Activated naive CD4-positive, alpha-beta T cell treated with anti-CD3 and anti-CD28 coated beads, Interleukin-2, amount 10 ng/mL, durations not matched to agents 7 days and 5 days (primary cell): ENCODE results near the gene TSC1.

Experiments used
- CTCF ChIA-PET: fragments of 350-600 bp; sonication (Branson Sonifier 250); formaldehyde crosslinking; loops from one replicate; lab custom pipeline; 2021; ENCODE audit warnings: antibody characterized with exemption; lab: Charles Lee
- DNase-seq: peaks from one replicate; pipeline ENCODE4 v3.0.0-alpha.2; 2020
- H3K27ac Mint-ChIP-seq: one replicate; pipeline ENCODE4 v1.8.0; 2021; ENCODE audit warnings: mild to moderate bottlenecking, moderate library complexity, mixed read lengths
- H3K27me3 Mint-ChIP-seq: one replicate; pipeline ENCODE4 v1.8.0; 2021; ENCODE audit warnings: mild to moderate bottlenecking, mixed read lengths
- H3K36me3 Mint-ChIP-seq: one replicate; pipeline ENCODE4 v1.8.0; 2021; ENCODE audit warnings: mixed read lengths
- H3K4me1 Mint-ChIP-seq: one replicate; pipeline ENCODE4 v1.8.0; 2021; ENCODE audit warnings: mixed read lengths
- H3K4me3 Mint-ChIP-seq: one replicate; pipeline ENCODE4 v1.8.0; 2021; ENCODE audit warnings: mild to moderate bottlenecking, moderate library complexity, mixed read lengths
- H3K9me3 Mint-ChIP-seq: one replicate; pipeline ENCODE4 v1.8.0; 2021; ENCODE audit warnings: mixed read lengths

Gene TSC1

DNA sequence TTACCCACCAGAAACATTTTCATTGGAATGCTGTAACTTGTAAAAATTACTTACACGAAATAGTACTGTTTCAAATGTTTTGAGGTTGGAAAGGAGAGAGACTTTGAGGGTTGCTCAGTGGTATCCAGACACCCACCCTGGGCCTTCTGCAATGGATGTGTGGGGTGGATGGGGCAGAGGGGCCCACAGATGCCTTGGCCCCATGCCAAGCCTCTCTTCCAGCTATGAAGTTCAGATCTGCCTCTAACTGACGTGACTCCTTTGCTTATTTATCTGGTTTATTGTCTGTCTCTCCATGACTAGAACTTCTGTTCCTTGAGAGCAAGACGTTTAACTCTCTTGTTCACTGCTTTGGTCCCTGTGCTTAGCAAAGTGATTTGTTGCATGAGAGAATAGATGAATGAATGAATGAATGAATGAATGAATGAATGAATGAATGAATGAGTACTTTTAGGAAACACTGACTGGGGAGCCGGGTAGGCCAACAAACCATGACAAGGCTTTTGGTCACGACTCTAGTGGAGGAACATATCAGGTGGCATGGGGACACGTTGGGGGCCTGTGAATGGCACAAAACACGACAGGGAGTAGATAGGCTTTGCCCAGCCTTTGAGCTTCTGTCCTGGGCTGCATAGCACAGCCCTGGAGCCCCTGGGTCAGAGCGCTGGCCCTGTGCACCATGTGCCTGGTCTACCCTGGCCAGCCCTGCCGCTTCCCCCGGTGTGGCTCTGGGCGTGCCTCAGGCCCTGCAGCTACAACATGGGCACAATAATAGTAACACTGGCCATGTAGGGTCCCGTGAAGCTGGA is 98.1 kb downstream of the TSC1 start:
- H3K9me3 Mint-ChIP-seq: no peaks in the 10 kb centered on the region
- H3K27me3 Mint-ChIP-seq: peaks cover 15% of the 10 kb centered on the region
- H3K27ac Mint-ChIP-seq: no peak overlapping the region
- no peaks in the 10 kb centered on the region for H3K36me3 Mint-ChIP-seq
- CTCF ChIA-PET: interaction anchor here (0.9 kb wide), 1 partner anchor 56 kb away, joined by 3 read pairs; no protein-coding TSS in a partner anchor
- H3K4me3 Mint-ChIP-seq: no peak overlapping the region
- DNase-seq: no peak
- peaks cover 24% of the 10 kb centered on the region for H3K4me1 Mint-ChIP-seq

DNA sequence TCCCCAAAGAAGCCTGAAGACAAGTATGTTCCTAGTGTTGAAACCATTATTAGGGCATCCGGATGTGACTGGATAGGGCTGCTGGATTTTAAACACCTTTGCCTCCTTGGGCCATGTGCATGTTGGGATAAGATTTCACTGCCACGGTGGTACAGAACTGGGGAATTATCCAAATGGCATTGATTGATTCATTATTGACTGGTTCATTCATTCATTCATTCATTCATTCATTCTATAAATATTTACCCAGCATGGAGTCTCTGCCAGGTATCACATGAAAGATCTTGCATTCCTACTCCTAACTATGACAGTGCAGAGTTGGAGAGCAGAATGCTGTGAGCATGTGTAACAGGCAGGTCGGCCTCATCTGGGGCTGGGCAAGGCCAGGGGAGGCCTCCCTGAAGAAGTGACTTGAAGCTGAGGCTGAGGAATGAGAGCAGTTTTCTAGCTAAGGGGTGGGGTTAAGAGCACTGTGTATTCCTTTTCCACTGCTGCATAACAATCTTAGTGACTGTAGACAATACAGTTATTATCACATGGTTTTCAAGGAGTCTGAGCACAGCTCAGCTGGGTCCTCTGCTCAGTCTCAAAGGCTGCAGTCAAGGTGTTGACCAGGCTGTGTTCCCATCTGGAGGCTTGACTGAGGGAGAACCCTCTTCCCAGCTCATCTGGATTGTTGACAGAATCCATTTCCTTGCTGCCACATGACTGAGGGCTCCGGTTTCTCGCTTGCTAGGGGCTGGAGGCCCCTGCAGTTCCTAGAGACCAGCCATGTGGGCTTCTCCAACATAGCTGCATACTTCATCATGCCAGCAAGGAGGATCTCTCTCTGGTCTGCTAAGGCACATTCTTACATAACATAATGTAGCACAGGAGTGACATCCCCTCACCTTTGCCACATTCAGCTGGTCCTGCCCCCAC is 102.0 kb downstream of the TSC1 start:
- H3K27me3 Mint-ChIP-seq: peaks cover 14% of the 10 kb centered on the region
- CTCF ChIA-PET: no interaction called here
- no peaks in the 10 kb centered on the region for H3K36me3 Mint-ChIP-seq
- no peaks in the 10 kb centered on the region for H3K9me3 Mint-ChIP-seq
- no peak overlapping the region for H3K4me3 Mint-ChIP-seq
- no peak for DNase-seq
- H3K4me1 Mint-ChIP-seq: no peaks in the 10 kb centered on the region
- no peak overlapping the region for H3K27ac Mint-ChIP-seq
